IMR-90 (cell line): Measurements from ENCODE around the gene HRH4. TPM values are rescaled to one million over a fixed set of nuclear protein-coding genes. Genes with fewer than 3 reads are reported as not detected.

Experiments
- ATAC-seq: fragments of 200-7000 bp; cut with Tn5 transposase; 2 replicates; pipeline ENCODE4 v1.9.1; 2020; ENCODE audit warnings: low read depth, mild to moderate bottlenecking, moderate library complexity
- BruUV-seq: library from RNA; stranded (reverse); fragments of 400-500 nt; replicated peaks from 2 replicates; lab custom pipeline; 2021; lab: Mats Ljungman, UMichigan
- CTCF ChIA-PET: fragments of 300-600 bp; formaldehyde crosslinking; extraction: SDS; loops from one replicate; lab custom pipeline; 2021; ENCODE audit warnings: antibody characterized with exemption; lab: Yijun Ruan, JAX
- POLR2A ChIA-PET: fragments of 300-600 bp; sonication (Branson Sonifier 250); formaldehyde crosslinking; loops from one replicate; lab custom pipeline; 2022; ENCODE audit warnings: antibody characterized with exemption; ENCODE audit not compliant: unreplicated experiment; lab: Charles Lee
- DNase-seq: peaks from one replicate; pipeline ENCODE4 v3.0.0; 2013
- H2AFZ ChIP-seq: replicated peaks from 2 replicates; pipeline ENCODE3; 2013; ENCODE audit warnings: low read length, mild to moderate bottlenecking; ENCODE audit not compliant: poor library complexity
- H2AK5ac ChIP-seq: 2 replicates; pipeline ENCODE4 v1.6.1; 2013; ENCODE audit warnings: low read depth, low read length, inconsistent platforms
- H2AK9ac ChIP-seq: replicated peaks from 2 replicates; pipeline ENCODE3; 2013; ENCODE audit warnings: mild to moderate bottlenecking, low read depth, low read length, moderate library complexity; ENCODE audit not compliant: poor library complexity
- H2BK120ac ChIP-seq: 2 replicates; pipeline ENCODE4 v1.6.1; 2013; ENCODE audit warnings: low read depth, low read length, inconsistent platforms
- H2BK15ac ChIP-seq: 3 replicates; pipeline ENCODE4 v1.6.1; 2013; ENCODE audit warnings: low read depth, low read length, inconsistent platforms
- H2BK20ac ChIP-seq: 2 replicates; pipeline ENCODE4 v1.6.1; 2013; ENCODE audit warnings: low read depth, mild to moderate bottlenecking, inconsistent platforms, low read length, moderate library complexity
- H2BK5ac ChIP-seq: 2 replicates; pipeline ENCODE4 v1.6.1; 2013; ENCODE audit warnings: mild to moderate bottlenecking, low read depth, low read length, inconsistent platforms; ENCODE audit not compliant: poor library complexity, severe bottlenecking
- H3K14ac ChIP-seq: replicated peaks from 2 replicates; pipeline ENCODE4 v1.6.1; 2013; ENCODE audit warnings: low read depth, low read length, inconsistent platforms
- H3K18ac ChIP-seq: 2 replicates; pipeline ENCODE4 v1.6.1; 2013; ENCODE audit warnings: low read depth, low read length, control low read depth
- H3K23ac ChIP-seq: 2 replicates; pipeline ENCODE4 v1.6.1; 2013; ENCODE audit warnings: low read depth, low read length, inconsistent platforms
- H3K27ac ChIP-seq: 2 replicates; pipeline ENCODE4 v1.5.1; 2013; ENCODE audit warnings: mild to moderate bottlenecking, control low read depth, low read length; ENCODE audit not compliant: insufficient read depth
- H3K27me3 ChIP-seq: 2 replicates; pipeline ENCODE4 v1.6.1; 2013; ENCODE audit warnings: low read length; ENCODE audit not compliant: control insufficient read depth, insufficient read depth
- H3K36me3 ChIP-seq: 2 replicates; pipeline ENCODE4 v1.6.1; 2013; ENCODE audit warnings: low read length, mixed read lengths; ENCODE audit not compliant: control insufficient read depth, insufficient read depth
- H3K4ac ChIP-seq: 2 replicates; pipeline ENCODE4 v1.6.1; 2013; ENCODE audit warnings: low read depth, low read length, inconsistent platforms
- H3K4me1 ChIP-seq: 2 replicates; pipeline ENCODE4 v1.6.1; 2013; ENCODE audit warnings: low read length, mixed read lengths; ENCODE audit not compliant: control insufficient read depth, insufficient read depth
- H3K4me2 ChIP-seq: 2 replicates; pipeline ENCODE4 v1.6.1; 2013; ENCODE audit warnings: low read depth, mild to moderate bottlenecking, control low read depth, low read length, moderate library complexity
- H3K4me3 ChIP-seq: 2 replicates; pipeline ENCODE4 v1.5.1; 2013; ENCODE audit warnings: low read depth, mild to moderate bottlenecking, control low read depth, low read length, moderate library complexity; ENCODE audit not compliant: insufficient read depth
- H3K56ac ChIP-seq: 2 replicates; pipeline ENCODE4 v1.6.1; 2013; ENCODE audit warnings: low read length, inconsistent platforms; ENCODE audit not compliant: insufficient read depth; ENCODE audit errors: extremely low read depth
- H3K79me1 ChIP-seq, 2 experiments: 2 replicates each; pipeline ENCODE4 v1.6.1; 2013; ENCODE audit warnings: low read length in 2 of 2, inconsistent platforms in 1 of 2, low read depth in 1 of 2
- H3K9ac ChIP-seq: 2 replicates; pipeline ENCODE4 v1.6.1; 2013; ENCODE audit warnings: low read depth, low read length, control low read depth
- H3K9me1 ChIP-seq: 2 replicates; pipeline ENCODE4 v1.6.1; 2013; ENCODE audit warnings: low read length, inconsistent platforms; ENCODE audit not compliant: insufficient read depth
- H3K9me3 ChIP-seq: 2 replicates; pipeline ENCODE4 v1.6.1; 2013; ENCODE audit warnings: low read length; ENCODE audit not compliant: control insufficient read depth, insufficient read depth
- H4K20me1 ChIP-seq: 2 replicates; pipeline ENCODE4 v1.6.1; 2013; ENCODE audit warnings: low read length, inconsistent platforms; ENCODE audit not compliant: insufficient read depth
- H4K5ac ChIP-seq: 2 replicates; pipeline ENCODE4 v1.6.1; 2013; ENCODE audit warnings: mild to moderate bottlenecking, low read depth, low read length, control low read depth
- H4K8ac ChIP-seq, 2 experiments: 2 replicates each; pipeline ENCODE4 v1.6.1; 2013; ENCODE audit warnings: low read depth in 2 of 2, low read length in 2 of 2, control low read depth in 1 of 2, inconsistent platforms in 1 of 2
- H4K91ac ChIP-seq: 2 replicates; pipeline ENCODE4 v1.6.1; 2013; ENCODE audit warnings: low read depth, low read length, inconsistent platforms; ENCODE audit not compliant: insufficient read depth
- BHLHE40 ChIP-seq: fragments of 150-350 bp; IDR thresholded peaks from 2 replicates; pipeline ENCODE4 v1.6.1; 2016; ENCODE audit warnings: mild to moderate bottlenecking, low read depth, low read length
- CEBPB ChIP-seq: IDR thresholded peaks from 2 replicates; pipeline ENCODE4 v1.6.1; 2012; ENCODE audit warnings: low read depth, low read length, improper control_type of control experiment
- CHD1 ChIP-seq: IDR thresholded peaks from 2 replicates; pipeline ENCODE4 v1.6.1; 2012; ENCODE audit warnings: low read depth, low read length, improper control_type of control experiment
- MAFK ChIP-seq: IDR thresholded peaks from 2 replicates; pipeline ENCODE4 v1.6.1; 2012; ENCODE audit warnings: low read depth, low read length, improper control_type of control experiment
- MAZ ChIP-seq: IDR thresholded peaks from 2 replicates; pipeline ENCODE4 v1.6.1; 2012; ENCODE audit warnings: low read depth, mild to moderate bottlenecking, low read length, improper control_type of control experiment, moderate library complexity, borderline replicate concordance
- POLR2A ChIP-seq: IDR thresholded peaks from 2 replicates; pipeline ENCODE4 v1.6.1; 2012; ENCODE audit warnings: mild to moderate bottlenecking, low read depth, low read length
- RAD21 ChIP-seq: IDR thresholded peaks from 2 replicates; pipeline ENCODE4 v1.6.1; 2012; ENCODE audit warnings: low read length, improper control_type of control experiment
- RCOR1 ChIP-seq: IDR thresholded peaks from 2 replicates; pipeline ENCODE4 v1.6.1; 2012; ENCODE audit warnings: mild to moderate bottlenecking, low read length, improper control_type of control experiment; ENCODE audit not compliant: insufficient replicate concordance
- SMC3 ChIP-seq: fragments of 150-350 bp; IDR thresholded peaks from 2 replicates; pipeline ENCODE4 v1.6.1; 2016; ENCODE audit warnings: low read depth, mild to moderate bottlenecking, antibody characterized with exemption, low read length, moderate library complexity
- WGBS, 2 experiments: methylation state at CpG; one replicate each; pipeline versions ENCODE4 v1.1.5 to v1.1.7; 2013; ENCODE audit warnings: missing lambda C conversion rate in 2 of 2; ENCODE audit not compliant: insufficient read length in 1 of 2; ENCODE audit errors: extremely low coverage in 2 of 2; 5-methylcytosine and 5-hydroxymethylcytosine counted together
- dilution Hi-C: fragments of 300-500 bp; cut with HindIII; formaldehyde crosslinking; loops from one replicate; pipeline ENCODE4 v1.14.3; 2018; ENCODE audit warnings: low sequenced_read_pairs; ENCODE audit not compliant: unreplicated experiment
- in situ Hi-C: fragments of 300-500 bp; cut with MboI; formaldehyde crosslinking; loops from 3 replicates; pipeline ENCODE4 v1.14.3; 2019; ENCODE audit warnings: low sequenced_read_pairs, inconsistent platforms, mixed read lengths
- intact Hi-C: fragments of 100-400 bp; cut with micrococcal nuclease; formaldehyde crosslinking; loops from 2 replicates; pipeline ENCODE4 v1.10.0; 2022
- polyA plus RNA-seq, 3 experiments: library from polyadenylated mRNA; depleted of rRNA; stranded (reverse); fragments of >200 nt; gene quantifications; 2 replicates each; pipeline ENCODE4 v1.2.3, GENCODE V29; 2012; ENCODE audit warnings: low replicate concordance in 1 of 3
- total RNA-seq: library from RNA; depleted of rRNA; stranded (reverse); fragments of >200 nt; gene quantifications from 2 replicates; pipeline ENCODE4 v1.2.3, GENCODE V29; 2012
- TF ChIP-seq, protein P1 (sequence below): fragments of 150-350 bp; IDR thresholded peaks from 2 replicates; pipeline ENCODE4 v1.6.1; 2016; ENCODE audit warnings: low read depth, mild to moderate bottlenecking, low read length, moderate library complexity, borderline replicate concordance

The HRH4 gene
- total and polyA plus RNA-seq, 2 of the 4 experiments (the other 2 are of a cell fraction), result not detected

DNA sequence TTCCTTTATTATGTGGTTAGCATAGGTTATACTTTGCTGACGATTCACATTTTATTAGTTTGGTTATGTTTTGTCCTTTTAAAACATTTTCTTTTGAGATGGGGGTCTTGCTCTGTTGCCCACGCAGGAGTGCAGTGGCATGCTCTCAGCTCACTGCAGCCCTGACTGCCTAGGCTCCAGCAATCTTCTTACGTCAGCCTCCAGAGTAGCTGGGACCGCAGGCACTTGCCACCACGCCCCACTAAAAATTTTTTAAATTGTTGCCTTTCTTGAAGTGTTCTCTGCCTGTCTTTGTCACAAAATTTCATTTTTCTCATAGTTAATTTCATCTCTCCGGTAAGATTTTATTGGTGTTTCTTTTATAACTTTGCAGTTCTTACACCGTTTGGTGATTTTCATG, 18.9 kb downstream of the HRH4 start:
- Histone ChIP-seq H3K27me3 (peaks cover 16% of the 10 kb centered on the region), H4K20me1 (no peaks in the 10 kb centered on the region), H3K9ac (no peak overlapping the region), H3K79me1 (no peaks in the 10 kb centered on the region), H2BK120ac (no peak overlapping the region), H3K36me3 (no peaks in the 10 kb centered on the region), H4K91ac (no peak overlapping the region), H3K56ac (no peak overlapping the region), H3K18ac (no peak overlapping the region), H3K4me1 (no peaks in the 10 kb centered on the region), H3K23ac (no peak overlapping the region), H2AK5ac (no peak overlapping the region), H4K5ac (no peak overlapping the region), H4K8ac (no peak overlapping the region), H2AK9ac (no peak overlapping the region), H3K14ac (no peak overlapping the region), H3K9me1 (no peaks in the 10 kb centered on the region), H3K4ac (no peak overlapping the region), H3K27ac (no peak overlapping the region), H2AFZ (no peak overlapping the region), H3K4me2 (no peak overlapping the region), H3K4me3 (no peak overlapping the region), H2BK15ac (no peak overlapping the region), H3K9me3 (no peaks in the 10 kb centered on the region), H2BK20ac (no peak overlapping the region), H2BK5ac (no peak overlapping the region)
- TF ChIP-seq SMC3, result no peak
- TF ChIP-seq CHD1, result no peak
- TF ChIP-seq POLR2A, result no peak
- TF ChIP-seq RAD21, result no peak
- no peak for TF ChIP-seq MAZ
- TF ChIP-seq CEBPB, result no peak
- TF ChIP-seq MAFK, result no peak
- no peak for TF ChIP-seq BHLHE40
- TF ChIP-seq, protein P1, sequence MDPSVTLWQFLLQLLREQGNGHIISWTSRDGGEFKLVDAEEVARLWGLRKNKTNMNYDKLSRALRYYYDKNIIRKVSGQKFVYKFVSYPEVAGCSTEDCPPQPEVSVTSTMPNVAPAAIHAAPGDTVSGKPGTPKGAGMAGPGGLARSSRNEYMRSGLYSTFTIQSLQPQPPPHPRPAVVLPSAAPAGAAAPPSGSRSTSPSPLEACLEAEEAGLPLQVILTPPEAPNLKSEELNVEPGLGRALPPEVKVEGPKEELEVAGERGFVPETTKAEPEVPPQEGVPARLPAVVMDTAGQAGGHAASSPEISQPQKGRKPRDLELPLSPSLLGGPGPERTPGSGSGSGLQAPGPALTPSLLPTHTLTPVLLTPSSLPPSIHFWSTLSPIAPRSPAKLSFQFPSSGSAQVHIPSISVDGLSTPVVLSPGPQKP, result no peak
- TF ChIP-seq RCOR1, result no peak
- no TSS peak for BruUV-seq
- POLR2A ChIA-PET, result no interaction called here
- CTCF ChIA-PET, result no interaction called here
- DNase-seq, result no peak
- dilution Hi-C loops (no loop called here), in situ Hi-C loops (no loop called here), intact Hi-C loops (no loop called here)
- no peak for ATAC-seq
- no CpG with 5 or more reads among the region's 7 CpGs for WGBS, 2 experiments
